Heart left ventricle (tissue), 16 donors: Measurements from ENCODE around the gene NAALADL2. TPM values are rescaled to one million over a fixed set of nuclear protein-coding genes. Genes with fewer than 3 reads are reported as not detected.
"Not testable (repeated sequence)": the region's sequence is repeated elsewhere in the genome, so short reads cannot be mapped to it uniquely, and the experiment has no call there.

ENCODE experiments used
- ATAC-seq, 4 donors: fragments of 200-7000 bp; cut with Tn5 transposase; one replicate each; pipeline ENCODE4 v1.9.1; 2020 to 2022; ENCODE audit warnings: moderate library complexity in 4 of 4, mild to moderate bottlenecking in 3 of 4, moderate number of reproducible peaks in 1 of 4
- DNase-seq, 5 donors: peaks; one replicate each; pipeline ENCODE4 v3.0.0-alpha.2; 2020
- H3K27ac ChIP-seq, 12 donors: fragments of 200-600 bp; sonication (generic) in 4 of 12; one replicate each; pipeline versions ENCODE4 v1.5.0 to v1.8.0; 2016 to 2022; ENCODE audit warnings: mild to moderate bottlenecking in 2 of 12
- H3K27me3 ChIP-seq, 9 donors: fragments of 200-600 bp; sonication (generic) in 2 of 9; one replicate each; pipeline versions ENCODE4 v1.5.1 to v1.8.0; 2016 to 2022; ENCODE audit warnings: mild to moderate bottlenecking in 3 of 9
- H3K36me3 ChIP-seq, 9 donors: fragments of 200-600 bp; sonication (generic) in 2 of 9; one replicate each; pipeline versions ENCODE4 v1.5.0 to v1.8.0; 2018 to 2022; ENCODE audit warnings: mild to moderate bottlenecking in 2 of 9
- H3K4me1 ChIP-seq, 12 donors: fragments of 200-600 bp; sonication (generic) in 4 of 12; one replicate each; pipeline versions ENCODE4 v1.5.0 to v1.8.0; 2016 to 2022; ENCODE audit warnings: mild to moderate bottlenecking in 3 of 12
- H3K4me3 ChIP-seq, 12 donors: fragments of 200-600 bp; sonication (generic) in 4 of 12; one replicate each; pipeline versions ENCODE4 v1.5.0 to v1.8.0; 2017 to 2022; ENCODE audit warnings: mild to moderate bottlenecking in 9 of 12, moderate library complexity in 4 of 12
- H3K9me3 ChIP-seq, 12 donors: fragments of 200-600 bp; sonication (generic) in 4 of 12; one replicate each; pipeline versions ENCODE4 v1.5.0 to v1.8.0; 2016 to 2022; ENCODE audit warnings: mild to moderate bottlenecking in 1 of 12
- POLR2A ChIP-seq, 2 donors: fragments of 450-650 bp; IDR thresholded peaks; one replicate each; pipeline ENCODE4 v1.6.1; 2017; ENCODE audit warnings: antibody characterized with exemption in 2 of 2, mild to moderate bottlenecking in 2 of 2, moderate library complexity in 2 of 2
- WGBS, 4 donors: extraction: QIAGEN DNeasy Blood & Tissue Kit in 2 of 4; methylation state at CpG; one replicate each; pipeline versions ENCODE4 v1.1.5 to v1.1.7; 2013 to 2018; 5-methylcytosine and 5-hydroxymethylcytosine counted together
- intact Hi-C, 10 donors: fragments of 100-400 bp; cut with DNase I; formaldehyde crosslinking; loops; one replicate each; pipeline versions ENCODE4 v1.11.1 to v1.14.2; 2022
- polyA plus RNA-seq, 2 donors: library from polyadenylated mRNA; stranded (reverse); fragments of 200-250 nt; gene quantifications; one replicate each; pipeline ENCODE4 v1.2.3, GENCODE V29; 2013
- total RNA-seq, 9 donors: library from RNA; depleted of rRNA in 2 of 9; stranded (reverse); fragments of >200 nt in 2 of 9; fragmentation: NEBNext Ultra II Directional in 3 of 9; extraction: Animal tissue kit (Norgen Biotek cat#: 25700) in 3 of 9; gene quantifications; one replicate each; pipeline versions ENCODE4 v1.1.0 to v1.2.4, GENCODE V29; 2016 to 2023
- TF ChIP-seq, protein P1 (sequence below), 12 donors: fragments of 200-600 bp; sonication (generic) in 4 of 12; IDR thresholded peaks; one replicate each; pipeline versions ENCODE4 v1.5.0 to v1.8.0; 2018 to 2022; ENCODE audit warnings: antibody characterized with exemption in 12 of 12, mild to moderate bottlenecking in 5 of 12
- donor health status: ischemic (EF 13 %, LVEDD 7.1; RV severe dilation, severe dysfunction).
- donor health status: healthy with polysubstance abuse.
- donor health status: DM: no; HTN: yes; CAD: no.
- donor health status: DM: no; HTN: no; CAD: no.
- donor health status: ischemic (EF 25% LVEDD 6.9; RV normal size, moderate dysfunction).
- donor health status: ischemic (EF 25% LVEDD 5.7; RV mildly dilated, moderate dysfunction).
- donor health status: healthy.
- donor health status: DM: yes; HTN: yes; CAD: no.
- donor health status: ischemic (EF 35%, LVEDD 5.7; RV mildly dilated, moderate dysfunction).
- donor health status: nonischemic (EF 11% LVEDD 7.7; RV severe dilation, severe dysfunction).
- donor health status: DM: yes; HTN: yes; CAD: no.
- donor health status: PGD.
- donor health status: ischemic (EF 29% LVEDD 5.4; RV normal size, mild dysfunction).
- donor health status: nonischemic (EF 23%, LVEDD 6.1; RV moderate dilation, normal function).

The NAALADL2 gene
- total and polyA plus RNA-seq, 11 donors = 0.23 to 8.5 (median 3.0) TPM

DNA sequence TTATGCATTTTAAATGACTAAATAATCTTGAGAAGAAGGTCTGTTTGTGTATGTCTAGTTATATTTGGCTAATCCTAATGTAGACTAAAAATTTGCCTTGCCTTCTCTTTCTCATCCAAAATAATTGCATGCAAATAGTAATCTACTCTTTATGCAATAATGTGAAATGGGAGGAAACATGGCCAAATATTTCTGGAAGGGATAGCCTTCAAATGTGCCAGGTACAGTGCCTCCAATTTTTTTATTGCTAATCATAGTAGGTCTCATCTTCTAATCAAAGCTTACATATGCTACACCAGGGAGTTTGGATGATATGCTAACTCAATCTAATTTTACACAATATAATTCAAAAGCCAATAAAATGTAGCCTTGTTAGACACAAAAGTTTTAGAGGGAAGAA lies 911.3 kb downstream of the NAALADL2 start:
- no peak for TF ChIP-seq POLR2A (IDR thresholded peaks at IDR 0.05)
- TF ChIP-seq, protein P1, sequence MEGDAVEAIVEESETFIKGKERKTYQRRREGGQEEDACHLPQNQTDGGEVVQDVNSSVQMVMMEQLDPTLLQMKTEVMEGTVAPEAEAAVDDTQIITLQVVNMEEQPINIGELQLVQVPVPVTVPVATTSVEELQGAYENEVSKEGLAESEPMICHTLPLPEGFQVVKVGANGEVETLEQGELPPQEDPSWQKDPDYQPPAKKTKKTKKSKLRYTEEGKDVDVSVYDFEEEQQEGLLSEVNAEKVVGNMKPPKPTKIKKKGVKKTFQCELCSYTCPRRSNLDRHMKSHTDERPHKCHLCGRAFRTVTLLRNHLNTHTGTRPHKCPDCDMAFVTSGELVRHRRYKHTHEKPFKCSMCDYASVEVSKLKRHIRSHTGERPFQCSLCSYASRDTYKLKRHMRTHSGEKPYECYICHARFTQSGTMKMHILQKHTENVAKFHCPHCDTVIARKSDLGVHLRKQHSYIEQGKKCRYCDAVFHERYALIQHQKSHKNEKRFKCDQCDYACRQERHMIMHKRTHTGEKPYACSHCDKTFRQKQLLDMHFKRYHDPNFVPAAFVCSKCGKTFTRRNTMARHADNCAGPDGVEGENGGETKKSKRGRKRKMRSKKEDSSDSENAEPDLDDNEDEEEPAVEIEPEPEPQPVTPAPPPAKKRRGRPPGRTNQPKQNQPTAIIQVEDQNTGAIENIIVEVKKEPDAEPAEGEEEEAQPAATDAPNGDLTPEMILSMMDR (IDR thresholded peaks at IDR 0.05) = no peak
- Histone ChIP-seq H3K36me3 (no peaks in the 10 kb centered on the region), H3K4me3 (no peak overlapping the region), H3K9me3 (peaks cover 0 to 4% (median 0%) of the 10 kb centered on the region in 12 donors), H3K4me1 (no peaks in the 10 kb centered on the region), H3K27ac (no peak overlapping the region), H3K27me3 (no peaks in the 10 kb centered on the region)
- ATAC-seq (no peak), DNase-seq (no peak)
- intact Hi-C loops = no loop called here

DNA sequence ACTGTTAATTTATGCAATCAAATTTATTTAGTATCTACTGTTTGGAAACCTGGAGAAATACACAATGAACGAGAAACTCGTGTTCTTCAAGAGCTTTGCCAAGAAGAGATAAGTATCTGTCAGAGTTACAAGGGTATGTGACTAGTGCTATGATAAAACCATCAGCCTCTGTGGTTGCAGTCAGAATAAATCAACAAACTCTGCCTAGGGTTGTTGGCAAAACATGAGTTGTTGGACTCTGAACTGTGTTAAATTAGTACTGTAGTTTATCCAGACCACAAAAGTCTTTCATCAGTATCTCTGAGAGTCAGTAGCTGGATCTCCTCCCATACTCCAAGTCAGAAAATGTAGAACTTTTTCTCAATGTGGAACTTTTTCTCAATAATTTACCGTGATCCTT lies 918.4 kb downstream of the NAALADL2 start:
- no peak overlapping the region for H3K27ac ChIP-seq
- H3K9me3 ChIP-seq = peaks cover 0 to 3% (median 0%) of the 10 kb centered on the region in 12 donors
- H3K27me3 ChIP-seq = no peaks in the 10 kb centered on the region
- TF ChIP-seq POLR2A (IDR thresholded peaks at IDR 0.05) = no peak
- TF ChIP-seq, protein P1 (IDR thresholded peaks at IDR 0.05) = no peak
- no peak for DNase-seq
- intact Hi-C loops = no loop called here
- 46 to 54% (median 50%) methylated on average over 3 of the region's 3 CpGs for WGBS, 4 donors
- no peaks in the 10 kb centered on the region for H3K36me3 ChIP-seq
- no peak overlapping the region for H3K4me3 ChIP-seq
- ATAC-seq = no peak
- no peaks in the 10 kb centered on the region for H3K4me1 ChIP-seq

DNA sequence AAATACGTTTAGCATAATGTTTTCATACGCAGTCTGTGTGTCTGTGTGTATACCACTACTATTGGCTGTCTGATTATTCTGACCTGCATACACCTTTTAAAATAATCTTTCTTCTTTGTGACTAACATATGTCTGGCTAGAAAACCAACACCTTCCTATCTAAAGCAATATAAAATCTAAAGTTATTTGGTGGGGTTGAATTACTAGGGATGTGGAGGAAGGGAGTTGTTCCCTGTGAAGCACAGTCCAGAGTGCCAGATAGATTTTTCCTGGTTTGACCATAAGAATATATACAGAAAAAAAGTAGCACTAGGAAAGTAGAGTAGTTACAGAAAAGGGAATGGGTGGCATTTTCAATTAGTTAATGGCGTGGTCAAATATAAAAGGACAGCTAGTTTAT lies 918.8 kb downstream of the NAALADL2 start:
- no peaks in the 10 kb centered on the region for H3K27me3 ChIP-seq
- ATAC-seq = no peak
- 81 to 89% (median 86%) methylated on average over 3 of the region's 3 CpGs for WGBS, 4 donors

GRCh38 chr3:175778994-175779393 lies 919.9 kb downstream of the NAALADL2 start:
- Histone ChIP-seq H3K27ac (no peak overlapping the region), H3K4me3 (no peak overlapping the region), H3K27me3 (no peaks in the 10 kb centered on the region), H3K9me3 (peaks cover 0 to 3% (median 0%) of the 10 kb centered on the region in 12 donors), H3K4me1 (no peaks in the 10 kb centered on the region), H3K36me3 (no peaks in the 10 kb centered on the region)
- no peak for DNase-seq
- intact Hi-C loops = no loop called here
- ATAC-seq = no peak
- WGBS, 4 donors = 49 to 70% (median 56%) methylated on average over 1 of the region's 1 CpG
- TF ChIP-seq POLR2A (IDR thresholded peaks at IDR 0.05) = no peak
- TF ChIP-seq, protein P1 (IDR thresholded peaks at IDR 0.05) = no peak

More for the DNA sequence above, 918.8 kb downstream of the NAALADL2 start:
- DNase-seq = no peak
- Histone ChIP-seq H3K9me3 (peaks cover 0 to 3% (median 0%) of the 10 kb centered on the region in 12 donors), H3K36me3 (no peaks in the 10 kb centered on the region), H3K27ac (no peak overlapping the region), H3K4me1 (no peaks in the 10 kb centered on the region), H3K4me3 (no peak overlapping the region)
- intact Hi-C loops = no loop called here
- TF ChIP-seq, protein P1 (IDR thresholded peaks at IDR 0.05) = no peak
- no peak for TF ChIP-seq POLR2A (IDR thresholded peaks at IDR 0.05)

DNA sequence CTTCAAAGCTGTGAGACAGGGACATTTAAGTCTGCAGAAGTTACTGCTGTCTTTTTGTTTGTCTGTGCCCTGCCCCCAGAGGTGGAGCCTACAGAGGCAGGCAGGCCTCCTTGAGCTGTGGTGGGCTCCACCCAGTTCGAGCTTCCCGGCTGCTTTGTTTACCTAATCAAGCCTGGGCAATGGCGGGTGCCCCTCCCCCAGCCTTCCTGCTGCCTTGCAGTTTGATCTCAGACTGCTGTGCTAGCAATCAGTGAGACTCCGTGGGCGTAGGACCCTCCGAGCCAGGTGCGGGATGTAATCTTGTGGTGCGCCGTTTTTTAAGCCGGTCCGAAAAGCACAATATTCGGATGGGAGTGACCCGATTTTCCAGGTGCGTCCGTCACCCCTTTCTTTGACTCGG lies 928.0 kb downstream of the NAALADL2 start:
- DNase-seq, intact Hi-C loops, ATAC-seq, H3K27ac ChIP-seq, H3K4me1 ChIP-seq, H3K4me3 ChIP-seq, H3K27me3 ChIP-seq, H3K9me3 ChIP-seq, H3K36me3 ChIP-seq: not testable (repeated sequence)
- 78 to 89% (median 80%) methylated on average over 2 to 12 of the region's 16 CpGs for WGBS, 4 donors
